HCT116 (cell line): ENCODE measurements around the gene SMPDL3A. TPM values are rescaled to one million over a fixed set of nuclear protein-coding genes. Genes with fewer than 3 reads are reported as not detected.

Experiments used
- ATAC-seq: fragments of 200-7000 bp; cut with Tn5 transposase; 2 replicates; pipeline ENCODE4 v1.9.1; 2020; ENCODE audit warnings: mild to moderate bottlenecking, moderate library complexity
- BruUV-seq: library from RNA; stranded (reverse); fragments of 400-500 nt; replicated peaks from 2 replicates; lab custom pipeline; 2021; lab: Mats Ljungman, UMichigan
- CTCF ChIA-PET: fragments of 300-600 bp; sonication (Branson Sonifier 250); formaldehyde crosslinking; loops from one replicate; lab custom pipeline; 2021; ENCODE audit warnings: antibody characterized with exemption; lab: Charles Lee
- POLR2A ChIA-PET: fragments of 300-600, 350-600 bp; sonication (Branson Sonifier 250); formaldehyde crosslinking; loops from one replicate; lab custom pipeline; 2021; ENCODE audit warnings: antibody characterized with exemption; lab: Charles Lee
- RAD21 ChIA-PET, 2 experiments: fragments of 300-600 bp; sonication (Branson Sonifier 250); formaldehyde crosslinking; loops; one replicate each; lab custom pipeline; 2023; ENCODE audit warnings: low total read pairs in 2 of 2; ENCODE audit not compliant: uncharacterized antibody in 2 of 2, unreplicated experiment in 2 of 2, low non-redundant PET in 1 of 2; lab: Charles Lee
- DNase-seq: peaks from one replicate; pipeline ENCODE4 v3.0.0-alpha.2; 2010; ENCODE audit warnings: low read depth, low spot score
- H2AFZ ChIP-seq: fragments of 200-600 bp; shearing (Covaris generic), sonication (generic); 2 replicates; pipeline ENCODE4 v1.6.1; 2017; ENCODE audit warnings: low read depth, mixed run types, mixed read lengths, antibody characterized with exemption, low read length; ENCODE audit not compliant: poor library complexity, severe bottlenecking
- H3K27ac ChIP-seq: 2 replicates; pipeline ENCODE4 v1.5.1; 2012; ENCODE audit warnings: low read depth, low read length
- H3K27me3 ChIP-seq: fragments of 200-600 bp; sonication (generic); 2 replicates; pipeline ENCODE4 v1.6.1; 2016; ENCODE audit warnings: mixed run types, low read length, mixed read lengths; ENCODE audit not compliant: insufficient read depth
- H3K36me3 ChIP-seq, 2 experiments: fragments of 200-500 bp in 1 of 2; fragments of 200-600 bp in 1 of 2; sonication (Bioruptor generic) in 1 of 2; sonication (generic) in 1 of 2; 2 replicates each; pipeline versions ENCODE4 v1.5.1 to v1.6.1; 2014 to 2016; ENCODE audit warnings: low read length in 2 of 2, inconsistent platforms in 1 of 2, mixed read lengths in 1 of 2, mixed run types in 1 of 2; ENCODE audit not compliant: insufficient read depth in 2 of 2, control insufficient read depth in 1 of 2
- H3K4me1 ChIP-seq, 2 experiments: fragments of 200-600 bp in 1 of 2; sonication (generic) in 1 of 2; 2 replicates each; pipeline versions ENCODE4 v1.5.1 to v1.6.1; 2012 to 2017; ENCODE audit warnings: low read length in 2 of 2, inconsistent platforms in 1 of 2, mild to moderate bottlenecking in 1 of 2, mixed read lengths in 1 of 2, mixed run types in 1 of 2, moderate library complexity in 1 of 2; ENCODE audit not compliant: insufficient read depth in 2 of 2, control insufficient read depth in 1 of 2
- H3K4me2 ChIP-seq: fragments of 200-600 bp; sonication (generic); 2 replicates; pipeline ENCODE4 v1.6.1; 2017; ENCODE audit warnings: mixed run types, low read length, mixed read lengths
- H3K4me3 ChIP-seq, 2 experiments: fragments of 200-600 bp in 1 of 2; sonication (generic) in 1 of 2; replicated peaks in 1 of 2; 2 replicates each; pipeline ENCODE4 v1.5.1; 2011 to 2016; ENCODE audit warnings: low read length in 2 of 2, control low read depth in 1 of 2, low read depth in 1 of 2, mild to moderate bottlenecking in 1 of 2, mixed read lengths in 1 of 2, mixed run types in 1 of 2
- H3K79me2 ChIP-seq: fragments of 200-600 bp; sonication (generic); 2 replicates; pipeline ENCODE4 v1.6.1; 2017; ENCODE audit warnings: mild to moderate bottlenecking, mixed run types, low read length, moderate library complexity, mixed read lengths; ENCODE audit not compliant: insufficient read depth
- H3K9ac ChIP-seq: fragments of 200-600 bp; sonication (generic); 2 replicates; pipeline ENCODE4 v1.6.1; 2016; ENCODE audit warnings: low read length, mixed read lengths
- H3K9me2 ChIP-seq: fragments of 200-600 bp; sonication (generic), shearing (Covaris generic); 2 replicates; pipeline ENCODE4 v1.6.1; 2017; ENCODE audit warnings: mixed run types, mild to moderate bottlenecking, moderate library complexity; ENCODE audit not compliant: insufficient read depth
- H3K9me3 ChIP-seq, 2 experiments: fragments of 200-500 bp in 1 of 2; fragments of 200-600 bp in 1 of 2; sonication (Bioruptor generic) in 1 of 2; sonication (generic) in 1 of 2; 2 replicates each; pipeline ENCODE4 v1.6.1; 2014 to 2017; ENCODE audit warnings: low read length in 2 of 2, mixed read lengths in 2 of 2, inconsistent platforms in 1 of 2, low read depth in 1 of 2, mild to moderate bottlenecking in 1 of 2, mixed run types in 1 of 2, moderate library complexity in 1 of 2; ENCODE audit not compliant: control insufficient read depth in 1 of 2, insufficient read depth in 1 of 2
- H4K20me1 ChIP-seq: fragments of 200-600 bp; sonication (generic), shearing (Covaris generic); 2 replicates; pipeline ENCODE4 v1.6.1; 2017; ENCODE audit warnings: mixed run types, mild to moderate bottlenecking, moderate library complexity; ENCODE audit not compliant: insufficient read depth
- CBX3 ChIP-seq: IDR thresholded peaks from 2 replicates; pipeline ENCODE4 v1.6.1; 2012; ENCODE audit warnings: low read depth
- EZH2 ChIP-seq: fragments of 200-600 bp; sonication (generic); IDR thresholded peaks from 2 replicates; pipeline ENCODE4 v1.6.1; 2017; ENCODE audit warnings: antibody characterized with exemption, mixed run types
- SRF ChIP-seq: IDR thresholded peaks from 2 replicates; pipeline ENCODE4 v1.6.1; 2012; ENCODE audit warnings: low read depth
- ZNF274 ChIP-seq: fragments of 200-500 bp; sonication (Bioruptor generic); IDR thresholded peaks from 2 replicates; pipeline ENCODE4 v1.6.1; 2014; ENCODE audit warnings: mild to moderate bottlenecking, low read depth, low read length, inconsistent platforms
- intact Hi-C: fragments of 100-400 bp; cut with micrococcal nuclease; formaldehyde crosslinking; loops from 2 replicates; pipeline ENCODE4 v1.10.0; 2022
- total RNA-seq: library from RNA; stranded (reverse); gene quantifications from one replicate; pipeline ENCODE4 v1.2.1, GENCODE V29; 2021; ENCODE audit not compliant: unreplicated experiment

The SMPDL3A gene
- total RNA-seq, 1 experiment from 2014 or later = 2.4 TPM

DNA sequence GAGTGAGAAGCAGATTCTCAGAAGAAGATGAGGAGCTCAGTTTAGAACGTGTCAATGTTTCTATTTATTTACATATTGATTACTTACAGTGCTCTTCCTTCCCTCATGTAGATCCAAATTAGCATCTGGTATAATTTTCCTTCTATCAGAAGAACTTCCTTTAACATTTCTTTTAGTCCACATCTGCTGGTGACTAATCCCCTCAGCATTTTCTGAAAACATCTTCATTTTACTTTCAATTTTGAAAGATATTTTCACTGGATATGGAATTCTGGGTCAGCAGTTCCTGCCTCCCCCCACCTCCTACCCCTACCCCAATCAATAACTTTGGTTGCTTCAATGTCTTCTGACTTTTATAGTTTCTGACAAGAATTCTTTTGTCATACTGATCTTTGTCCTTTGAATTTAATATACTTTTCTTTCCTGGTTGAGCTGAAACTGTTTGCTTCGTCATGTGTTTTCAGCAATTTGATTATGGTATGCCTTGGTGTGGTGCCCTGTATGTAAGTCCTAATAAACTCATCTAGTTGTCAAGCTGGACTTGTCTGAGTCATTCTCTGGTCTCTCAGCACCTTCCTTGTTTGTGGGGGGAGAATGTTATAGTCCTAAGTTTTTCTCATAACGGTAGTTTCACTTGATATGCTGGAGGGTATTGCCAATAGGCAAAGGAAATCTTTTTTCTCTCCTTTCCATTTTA is 57.0 kb downstream of the SMPDL3A start (continued):
- no peak for TF ChIP-seq CBX3
- no peak for TF ChIP-seq ZNF274

DNA sequence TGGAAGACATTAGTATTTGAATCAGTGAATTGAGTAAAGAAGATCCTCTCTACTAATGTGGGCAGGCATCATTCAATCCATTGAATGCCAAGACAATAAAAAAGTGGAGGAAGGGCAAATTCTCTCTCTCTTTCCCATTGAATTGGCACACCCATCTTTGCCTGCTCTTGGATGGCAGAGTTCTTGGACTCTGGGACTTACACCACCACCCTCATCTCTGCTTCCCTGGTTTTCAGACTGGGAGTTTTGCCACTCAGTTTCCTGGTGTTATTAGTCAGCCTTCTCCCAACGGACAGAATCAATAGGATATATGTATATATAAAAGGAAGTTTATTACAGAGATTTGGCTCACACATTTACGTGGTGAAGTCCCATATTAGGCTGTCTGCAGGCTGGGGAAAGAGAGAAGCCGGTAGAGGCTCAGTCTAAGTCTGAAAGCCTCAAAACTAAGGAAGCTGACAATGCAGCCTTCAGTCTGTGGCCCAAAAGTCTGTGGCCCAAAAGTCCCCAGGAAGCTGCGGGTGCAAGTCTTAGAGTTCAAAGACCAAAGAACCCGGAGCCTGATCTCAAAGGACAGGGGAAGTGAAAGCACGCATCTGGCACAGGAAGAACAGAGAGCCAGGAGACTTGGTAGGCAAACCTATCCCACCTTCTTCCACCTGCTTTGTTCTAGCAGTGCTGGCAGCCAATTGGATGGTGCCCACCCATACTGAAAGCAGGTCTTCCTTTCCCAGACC is 64.4 kb downstream of the SMPDL3A start:
- ATAC-seq = no peak
- Histone ChIP-seq H4K20me1 (no peaks in the 10 kb centered on the region), H3K36me3 (no peaks in the 10 kb centered on the region), H3K4me2 (no peak overlapping the region), H3K27me3 (peaks cover 2% of the 10 kb centered on the region; the same call in 1 of the 2 replicates), H3K79me2 (no peaks in the 10 kb centered on the region)
- CTCF ChIA-PET = no interaction called here
- intact Hi-C loops = no loop called here
- POLR2A ChIA-PET = no interaction called here
- no peak for TF ChIP-seq SRF
- no peak for TF ChIP-seq EZH2
- TF ChIP-seq, all 23 proteins: peak for 0
- Histone ChIP-seq H3K9ac (no peak overlapping the region), H3K9me2 (no peaks in the 10 kb centered on the region), H3K4me1 (no peaks in the 10 kb centered on the region), H3K4me3 (no peak overlapping the region), H3K27ac (no peak overlapping the region), H2AFZ (no peak overlapping the region), H3K9me3 (no peaks in the 10 kb centered on the region)
- DNase-seq = no peak
- no TSS peak for BruUV-seq
- RAD21 ChIA-PET = no interaction called here

Other genes with a start within 250 kb of the SMPDL3A start
- 24.0 TPM for gene PKIB, start 178.9 kb upstream of the SMPDL3A start, total RNA-seq
- gene FABP7, start 9.5 kb upstream of the SMPDL3A start, total RNA-seq = not detected
- gene CLVS2, start 207.0 kb downstream of the SMPDL3A start, total RNA-seq = not detected